Uterus (tissue), 4 donors: ENCODE measurements around the gene TGIF1. TPM values are rescaled to one million over a fixed set of nuclear protein-coding genes. Genes with fewer than 3 reads are reported as not detected.
A peak's percentile ranks its signal among the peaks of the same experiment; 100 is the strongest.

Experiments used
- DNase-seq, 2 donors: peaks; one replicate each; pipeline ENCODE4 v3.0.0-alpha.2; 2019 to 2020
- H3K27ac ChIP-seq, 2 donors: fragments of 200-600 bp; sonication (generic); 1 replicate in 1 of 2; 2 replicates in 1 of 2; pipeline ENCODE4 v1.5.1; 2016 to 2018
- H3K27me3 ChIP-seq, 2 donors: fragments of 200-600 bp; sonication (generic); one replicate each; pipeline ENCODE4 v1.5.1; 2018 to 2019; ENCODE audit warnings: control low read depth in 1 of 2
- H3K36me3 ChIP-seq, 2 donors: fragments of 200-600 bp; sonication (generic); one replicate each; pipeline ENCODE4 v1.5.1; 2019; ENCODE audit warnings: control low read depth in 1 of 2
- H3K4me1 ChIP-seq, 2 donors: fragments of 200-600 bp; sonication (generic); one replicate each; pipeline ENCODE4 v1.5.1; 2018 to 2019; ENCODE audit warnings: control low read depth in 1 of 2
- H3K4me3 ChIP-seq, 2 donors: fragments of 200-600 bp; sonication (generic); 1 replicate in 1 of 2; 2 replicates in 1 of 2; pipeline ENCODE4 v1.5.1; 2018 to 2019; ENCODE audit warnings: mild to moderate bottlenecking in 1 of 2
- H3K9me3 ChIP-seq, 2 donors: fragments of 200-600 bp; sonication (generic); one replicate each; pipeline ENCODE4 v1.5.1; 2019; ENCODE audit warnings: control low read depth in 1 of 2
- POLR2A ChIP-seq, 2 donors: fragments of 450-650 bp; IDR thresholded peaks; one replicate each; pipeline ENCODE4 v1.6.1; 2016; ENCODE audit warnings: antibody characterized with exemption in 2 of 2, mild to moderate bottlenecking in 1 of 2, moderate library complexity in 1 of 2
- intact Hi-C: fragments of 100-400 bp; cut with DNase I; formaldehyde crosslinking; loops from one replicate; pipeline ENCODE4 v1.15.1; 2023; ENCODE audit warnings: low total_unique reads
- total RNA-seq, 4 donors: library from RNA; depleted of rRNA in 3 of 4; stranded (reverse); fragments of >200 nt in 3 of 4; gene quantifications; one replicate each; pipeline versions ENCODE4 v1.1.0 to v1.2.4, GENCODE V29; 2014 to 2023
- TF ChIP-seq, protein P1 (sequence below), 4 experiments: fragments of 200-600 bp in 2 of 4; fragments of 450-650 bp in 2 of 4; sonication (generic) in 2 of 4; IDR thresholded peaks; one replicate each; pipeline ENCODE4 v1.5.1; 2016 to 2019; ENCODE audit warnings: antibody characterized with exemption in 4 of 4, mild to moderate bottlenecking in 2 of 4, moderate library complexity in 1 of 4
- donor health status: DM: yes; HTN: yes; CAD: no.

TGIF1 gene
- total RNA-seq, 4 donors from 2014 or later, result 34.1 to 161 (median 87.0) TPM

DNA sequence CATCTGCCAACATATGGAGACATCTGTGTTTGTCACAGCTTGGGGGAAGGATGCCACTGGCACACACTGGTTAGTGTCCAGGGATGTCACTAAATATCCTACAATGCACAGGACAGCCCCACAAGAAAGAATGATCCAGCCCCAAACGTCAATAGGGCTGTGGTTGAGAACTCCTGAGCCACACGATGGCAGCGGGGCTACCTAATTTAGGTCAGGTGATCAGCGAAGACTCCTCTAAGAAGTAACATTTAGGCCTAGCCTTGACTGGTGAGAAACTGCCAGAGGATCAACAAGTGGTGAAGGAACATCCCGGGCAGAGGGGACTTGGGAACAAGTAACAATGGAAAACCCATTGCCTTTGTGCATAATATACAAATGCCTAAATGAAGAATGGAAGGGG is 5.0 kb upstream of the TGIF1 start:
- H3K4me1 ChIP-seq, result peaks cover 5 to 8% of the 10 kb centered on the region in 2 donors
- intact Hi-C loops, result no loop called here
- H3K27ac ChIP-seq, result peak overlapping the region in 1 of 2 donors; percentile 40
- H3K9me3 ChIP-seq, result no peaks in the 10 kb centered on the region
- no peaks in the 10 kb centered on the region for H3K27me3 ChIP-seq
- no peak overlapping the region for H3K4me3 ChIP-seq
- H3K36me3 ChIP-seq, result no peaks in the 10 kb centered on the region
- no peak for TF ChIP-seq POLR2A (IDR thresholded peaks at IDR 0.05)
- TF ChIP-seq, protein P1, sequence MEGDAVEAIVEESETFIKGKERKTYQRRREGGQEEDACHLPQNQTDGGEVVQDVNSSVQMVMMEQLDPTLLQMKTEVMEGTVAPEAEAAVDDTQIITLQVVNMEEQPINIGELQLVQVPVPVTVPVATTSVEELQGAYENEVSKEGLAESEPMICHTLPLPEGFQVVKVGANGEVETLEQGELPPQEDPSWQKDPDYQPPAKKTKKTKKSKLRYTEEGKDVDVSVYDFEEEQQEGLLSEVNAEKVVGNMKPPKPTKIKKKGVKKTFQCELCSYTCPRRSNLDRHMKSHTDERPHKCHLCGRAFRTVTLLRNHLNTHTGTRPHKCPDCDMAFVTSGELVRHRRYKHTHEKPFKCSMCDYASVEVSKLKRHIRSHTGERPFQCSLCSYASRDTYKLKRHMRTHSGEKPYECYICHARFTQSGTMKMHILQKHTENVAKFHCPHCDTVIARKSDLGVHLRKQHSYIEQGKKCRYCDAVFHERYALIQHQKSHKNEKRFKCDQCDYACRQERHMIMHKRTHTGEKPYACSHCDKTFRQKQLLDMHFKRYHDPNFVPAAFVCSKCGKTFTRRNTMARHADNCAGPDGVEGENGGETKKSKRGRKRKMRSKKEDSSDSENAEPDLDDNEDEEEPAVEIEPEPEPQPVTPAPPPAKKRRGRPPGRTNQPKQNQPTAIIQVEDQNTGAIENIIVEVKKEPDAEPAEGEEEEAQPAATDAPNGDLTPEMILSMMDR (IDR thresholded peaks at IDR 0.05), result no peak
- DNase-seq, result no peak

- H3K27me3 ChIP-seq, result no peaks in the 10 kb centered on the region
- H3K9me3 ChIP-seq, result no peaks in the 10 kb centered on the region
- TF ChIP-seq, protein P1 (IDR thresholded peaks at IDR 0.05), result no peak
- TF ChIP-seq POLR2A (IDR thresholded peaks at IDR 0.05), result no peak
- no peaks in the 10 kb centered on the region for H3K36me3 ChIP-seq
- intact Hi-C loops, result no loop called here
- peaks cover 5 to 8% of the 10 kb centered on the region in 2 donors for H3K4me1 ChIP-seq
- peak overlapping the region; percentile 60 to 63 for H3K4me3 ChIP-seq
- peak overlapping the region; percentile 98 for H3K27ac ChIP-seq
- DNase-seq, result peak; percentile 67 to 71
These were observed 2.7 kb upstream of the TGIF1 start for GRCh38 chr18:3447068-3447894.

DNA sequence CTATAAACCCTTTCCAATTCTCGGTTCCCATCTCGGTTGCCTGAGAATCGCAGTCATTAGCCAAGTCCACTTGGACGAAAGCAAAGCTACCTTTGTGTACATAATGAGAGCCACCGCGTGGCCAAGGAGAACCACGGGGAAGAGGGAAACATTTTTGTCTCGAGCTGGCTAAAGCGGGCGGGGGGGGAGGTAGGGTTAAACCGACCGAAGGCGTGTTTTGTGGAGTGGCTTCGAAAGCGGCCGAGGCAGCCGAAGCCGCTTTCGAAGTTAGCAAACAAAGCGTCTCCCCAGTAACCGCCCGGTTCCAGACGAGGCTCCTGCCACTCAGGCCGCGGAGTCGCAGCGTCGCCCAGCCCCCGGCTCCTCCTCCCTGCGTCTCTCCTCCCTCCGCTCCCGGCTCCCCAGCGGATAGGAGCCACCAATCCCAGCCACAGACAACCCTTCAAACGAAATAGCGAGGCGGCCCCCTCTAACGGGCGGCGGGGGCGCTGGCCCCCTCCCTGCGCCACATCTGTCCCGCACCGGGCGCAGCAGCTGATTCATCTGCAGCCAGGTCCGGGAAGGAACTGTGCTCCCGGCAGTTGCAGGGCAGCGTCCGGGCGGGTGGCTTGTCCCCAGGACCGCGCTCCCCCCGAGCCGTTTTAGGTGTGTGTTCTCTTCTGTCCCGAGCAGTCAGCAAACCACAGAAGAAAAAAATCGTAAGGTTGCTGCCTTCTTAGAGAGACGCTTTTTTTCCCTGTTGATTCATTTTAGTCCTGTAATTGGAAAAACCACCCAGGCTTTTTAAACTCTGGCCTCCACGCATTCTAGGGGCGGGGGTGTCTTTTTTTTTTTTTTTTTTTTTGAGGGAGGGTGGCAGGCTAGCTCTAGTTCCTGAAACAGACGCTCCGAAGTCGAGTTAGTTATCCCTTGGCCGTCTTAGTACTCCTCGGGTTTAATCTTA is 1.8 kb upstream of the TGIF1 start:
- intact Hi-C loops, result no loop called here
- peak; percentile 93 to 94 for DNase-seq
- H3K9me3 ChIP-seq, result no peaks in the 10 kb centered on the region
- TF ChIP-seq POLR2A (IDR thresholded peaks at IDR 0.05), result peak; percentile 87 to 89
- TF ChIP-seq, protein P1 (IDR thresholded peaks at IDR 0.05), result peak in 2 of 4 experiments; percentile 5 to 16
- H3K4me1 ChIP-seq, result peaks cover 5 to 8% of the 10 kb centered on the region in 2 donors
- no peaks in the 10 kb centered on the region for H3K27me3 ChIP-seq
- no peaks in the 10 kb centered on the region for H3K36me3 ChIP-seq
- H3K27ac ChIP-seq, result peak overlapping the region; percentile 98
- H3K4me3 ChIP-seq, result peak overlapping the region; percentile 60 to 63

GRCh38 chr18:3448838-3449511 is 997 bp upstream of the TGIF1 start:
- TF ChIP-seq, protein P1 (IDR thresholded peaks at IDR 0.05), result no peak
- TF ChIP-seq POLR2A (IDR thresholded peaks at IDR 0.05), result peak; percentile 34 to 52
- intact Hi-C loops, result no loop called here
- Histone ChIP-seq H3K27ac (peak overlapping the region; percentile 98), H3K4me3 (peak overlapping the region; percentile 60 to 63), H3K27me3 (no peaks in the 10 kb centered on the region), H3K9me3 (no peaks in the 10 kb centered on the region), H3K36me3 (no peaks in the 10 kb centered on the region), H3K4me1 (peaks cover 5 to 8% of the 10 kb centered on the region in 2 donors)
- peak in 1 of 2 donors; percentile 77 for DNase-seq
